GM10266 (cell line): ENCODE measurements around the gene AHRR.

Experiments
- DNase-seq: peaks from one replicate; pipeline ENCODE4 v3.0.0; 2012; ENCODE audit errors: extremely low spot score
- TF ChIP-seq, protein P1 (sequence below): IDR thresholded peaks from 2 replicates; pipeline ENCODE4 v1.5.1; 2012; ENCODE audit warnings: mild to moderate bottlenecking, low read depth; ENCODE audit not compliant: control insufficient read depth, insufficient read depth; ENCODE audit errors: missing control alignments

Gene AHRR

DNA sequence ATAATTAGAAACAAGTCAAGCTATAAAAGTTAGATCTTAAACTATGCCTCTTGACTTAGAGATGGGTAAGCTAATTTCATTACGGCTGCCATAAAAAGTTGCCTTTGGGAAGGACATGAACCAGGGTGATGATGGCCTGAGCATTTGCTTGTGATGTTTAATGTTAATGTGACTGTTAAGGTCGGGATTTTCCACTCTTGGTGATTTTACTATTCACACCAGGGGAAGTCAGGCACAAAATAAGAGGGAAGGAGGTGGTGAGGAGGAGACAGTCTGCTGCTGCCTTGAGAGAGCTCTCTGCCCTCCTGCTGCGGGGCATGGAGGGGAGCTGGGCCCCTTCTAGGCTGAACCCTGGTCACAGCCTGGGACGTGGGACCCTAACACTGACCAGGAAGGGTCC, 34.4 kb downstream of the AHRR start:
- TF ChIP-seq, protein P1, sequence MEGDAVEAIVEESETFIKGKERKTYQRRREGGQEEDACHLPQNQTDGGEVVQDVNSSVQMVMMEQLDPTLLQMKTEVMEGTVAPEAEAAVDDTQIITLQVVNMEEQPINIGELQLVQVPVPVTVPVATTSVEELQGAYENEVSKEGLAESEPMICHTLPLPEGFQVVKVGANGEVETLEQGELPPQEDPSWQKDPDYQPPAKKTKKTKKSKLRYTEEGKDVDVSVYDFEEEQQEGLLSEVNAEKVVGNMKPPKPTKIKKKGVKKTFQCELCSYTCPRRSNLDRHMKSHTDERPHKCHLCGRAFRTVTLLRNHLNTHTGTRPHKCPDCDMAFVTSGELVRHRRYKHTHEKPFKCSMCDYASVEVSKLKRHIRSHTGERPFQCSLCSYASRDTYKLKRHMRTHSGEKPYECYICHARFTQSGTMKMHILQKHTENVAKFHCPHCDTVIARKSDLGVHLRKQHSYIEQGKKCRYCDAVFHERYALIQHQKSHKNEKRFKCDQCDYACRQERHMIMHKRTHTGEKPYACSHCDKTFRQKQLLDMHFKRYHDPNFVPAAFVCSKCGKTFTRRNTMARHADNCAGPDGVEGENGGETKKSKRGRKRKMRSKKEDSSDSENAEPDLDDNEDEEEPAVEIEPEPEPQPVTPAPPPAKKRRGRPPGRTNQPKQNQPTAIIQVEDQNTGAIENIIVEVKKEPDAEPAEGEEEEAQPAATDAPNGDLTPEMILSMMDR, result no peak
- no peak for DNase-seq

DNA sequence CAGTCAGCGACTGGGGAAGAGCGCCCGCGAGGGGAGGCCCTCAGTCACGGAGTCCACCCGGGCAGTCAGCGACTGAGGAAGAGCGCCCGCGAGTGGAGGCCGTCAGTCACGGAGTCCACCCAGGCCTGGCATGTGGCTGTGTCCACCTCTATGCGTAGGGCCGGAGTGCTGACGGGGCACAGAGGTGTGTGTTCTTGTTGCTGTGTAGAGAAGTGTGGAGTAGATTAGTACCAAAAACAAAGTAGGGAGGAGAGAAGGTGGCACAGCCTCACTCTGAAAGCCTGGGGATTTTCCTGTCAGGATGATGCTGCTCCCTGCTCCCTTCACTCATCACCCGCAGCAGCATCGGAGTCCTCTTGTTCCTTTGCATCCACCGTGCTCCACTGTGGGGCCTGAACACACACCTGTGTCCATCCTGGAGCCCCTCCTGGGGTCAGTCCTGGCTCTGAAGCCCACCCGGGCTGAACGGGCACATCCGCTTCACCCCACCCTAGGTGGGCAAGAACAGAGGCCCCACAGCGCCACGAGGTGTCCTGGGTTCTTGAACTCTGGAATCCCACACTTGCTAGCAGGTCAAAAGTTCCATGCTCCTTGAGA, 37.9 kb downstream of the AHRR start:
- TF ChIP-seq, protein P1, result no peak
- DNase-seq, result peak; percentile 12

DNA sequence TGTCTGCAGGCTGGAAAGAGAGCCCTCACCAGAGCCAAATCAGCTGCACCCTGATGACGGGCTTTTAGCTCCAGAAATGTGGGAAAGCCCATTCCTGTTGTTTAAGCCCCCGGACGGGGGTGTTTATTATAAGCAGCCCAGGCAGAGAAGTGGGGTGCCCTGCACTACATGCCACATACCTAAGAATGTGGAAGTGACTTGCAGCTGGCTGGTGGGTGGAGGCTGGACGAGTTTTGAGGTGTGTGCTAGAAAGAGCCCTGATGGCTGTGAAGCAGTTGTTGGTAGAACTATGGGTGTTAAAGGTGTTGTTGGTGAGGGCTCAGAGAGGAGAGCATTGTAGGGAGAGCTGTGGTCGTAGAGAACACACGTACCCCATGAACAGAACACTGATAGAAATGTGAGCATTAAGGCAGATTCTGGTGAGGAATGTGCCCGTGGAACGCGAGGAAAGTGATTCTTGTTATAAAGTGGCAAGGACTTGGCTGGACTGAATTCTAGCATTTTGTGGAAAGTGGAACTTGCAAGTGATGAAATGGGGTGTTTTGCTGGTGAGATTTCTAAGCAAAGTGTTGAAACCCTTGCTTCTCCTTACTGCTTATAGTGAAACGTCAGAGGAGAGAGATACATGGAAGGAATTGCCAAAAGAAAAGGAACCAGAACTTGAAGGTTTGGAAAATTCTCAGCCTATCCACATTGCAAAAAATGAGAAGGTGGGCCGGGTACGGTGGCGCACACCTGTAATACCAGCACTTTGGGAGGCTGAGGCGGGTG, 38.9 kb downstream of the AHRR start:
- DNase-seq, result peak; percentile 4
- TF ChIP-seq, protein P1, result no peak

DNA sequence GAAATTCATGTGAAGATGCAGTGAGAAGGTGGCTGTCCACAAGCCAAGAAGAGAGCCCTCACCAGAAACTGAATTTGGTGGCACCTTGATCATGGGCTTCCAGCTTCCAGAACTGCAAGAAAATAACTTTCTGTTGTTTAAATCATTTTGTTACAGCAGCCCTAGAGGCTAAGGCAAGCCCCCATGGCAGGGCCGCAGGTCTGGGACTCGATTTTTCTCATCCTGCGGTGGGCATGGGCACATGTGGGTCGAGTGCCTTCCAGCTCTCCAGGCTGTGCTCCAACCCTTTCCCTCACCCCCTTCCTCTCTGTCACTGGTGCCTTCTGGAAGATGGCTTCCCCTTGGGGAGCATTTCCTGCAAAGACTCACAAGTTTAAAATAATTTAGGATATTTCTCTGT, 40.7 kb downstream of the AHRR start:
- no peak for DNase-seq
- TF ChIP-seq, protein P1, result no peak

DNA sequence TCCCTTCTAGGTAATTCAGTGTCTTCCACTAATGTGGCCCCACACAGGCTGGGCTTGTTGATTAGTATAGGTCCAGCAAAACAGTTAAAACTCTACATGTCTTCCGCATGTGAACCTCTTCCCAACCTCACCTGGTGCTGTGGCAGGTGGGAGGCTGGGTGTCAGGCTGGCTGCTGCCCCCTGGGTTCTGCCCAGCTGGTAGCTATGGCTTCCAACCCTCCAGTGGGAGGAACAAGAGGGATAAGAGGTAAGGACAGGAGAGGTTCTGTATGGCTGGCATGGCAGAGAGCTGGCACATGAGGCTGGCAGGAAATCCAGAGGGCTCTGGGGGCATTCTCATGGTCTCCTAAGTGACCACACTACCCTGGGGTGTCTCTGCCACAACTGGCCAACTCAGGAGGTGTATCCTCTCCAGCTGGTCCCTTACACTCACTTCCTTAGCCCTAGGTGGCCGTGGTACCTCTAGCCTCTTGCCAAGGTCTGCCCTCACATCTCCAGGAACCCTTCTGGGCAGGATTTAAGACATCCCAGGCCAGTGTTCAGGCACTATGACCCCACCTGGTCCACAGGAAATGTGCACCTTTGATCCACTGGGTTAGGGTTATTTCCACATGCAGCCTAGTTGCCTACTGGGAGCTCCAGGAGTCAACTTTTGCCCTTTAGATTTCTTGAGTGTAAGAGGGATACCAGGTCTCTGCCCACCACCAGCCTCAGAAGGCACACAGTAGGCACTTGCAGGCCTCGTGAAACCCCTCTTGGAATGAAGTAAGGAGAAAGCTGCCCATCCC, 41.7 kb downstream of the AHRR start:
- no peak for DNase-seq
- TF ChIP-seq, protein P1, result no peak

DNA sequence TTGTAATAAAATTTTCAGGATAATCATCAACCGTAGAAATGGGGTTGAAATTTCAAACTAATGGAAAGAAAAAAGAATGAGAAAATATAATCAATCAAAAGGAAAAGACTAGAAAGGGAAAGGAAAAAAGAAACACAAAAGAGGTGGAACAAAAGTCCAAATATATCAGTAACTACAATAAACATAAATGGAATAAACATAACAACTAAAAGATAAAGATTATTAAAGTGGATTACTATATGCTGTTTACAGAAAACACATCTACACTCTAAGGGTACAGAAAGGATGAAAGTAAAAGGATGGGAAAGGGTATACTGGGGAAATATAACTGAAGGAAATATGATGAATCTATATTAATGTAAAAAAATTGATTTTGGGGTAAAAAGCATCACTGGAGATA, 43.0 kb downstream of the AHRR start:
- no peak for DNase-seq
- TF ChIP-seq, protein P1, result no peak
